IPS-20b (cell line): Measurements from ENCODE around the gene TTI1.

ENCODE experiments used
- H3K27ac ChIP-seq: one replicate; pipeline ENCODE4 v1.5.1; 2013; ENCODE audit warnings: low read length
- H3K27me3 ChIP-seq: 2 replicates; pipeline ENCODE4 v1.6.1; 2013; ENCODE audit warnings: mild to moderate bottlenecking, low read length, inconsistent platforms; ENCODE audit not compliant: insufficient read depth
- H3K36me3 ChIP-seq: 2 replicates; pipeline ENCODE4 v1.6.1; 2013; ENCODE audit warnings: low read depth, mild to moderate bottlenecking, inconsistent platforms, low read length, moderate library complexity; ENCODE audit not compliant: insufficient read depth
- H3K4me1 ChIP-seq: 2 replicates; pipeline ENCODE4 v1.6.1; 2013; ENCODE audit warnings: mild to moderate bottlenecking, control low read depth, inconsistent platforms, low read length, moderate library complexity; ENCODE audit not compliant: insufficient read depth
- H3K4me3 ChIP-seq: 2 replicates; pipeline ENCODE4 v1.5.1; 2013; ENCODE audit warnings: mild to moderate bottlenecking, low read length, inconsistent platforms
- H3K9ac ChIP-seq: 2 replicates; pipeline ENCODE4 v1.6.1; 2013; ENCODE audit warnings: low read depth, mild to moderate bottlenecking, inconsistent platforms, low read length, moderate library complexity
- H3K9me3 ChIP-seq: 2 replicates; pipeline ENCODE4 v1.6.1; 2013; ENCODE audit warnings: mild to moderate bottlenecking, low read depth, low read length, inconsistent platforms; ENCODE audit not compliant: insufficient read depth

TTI1 gene

DNA sequence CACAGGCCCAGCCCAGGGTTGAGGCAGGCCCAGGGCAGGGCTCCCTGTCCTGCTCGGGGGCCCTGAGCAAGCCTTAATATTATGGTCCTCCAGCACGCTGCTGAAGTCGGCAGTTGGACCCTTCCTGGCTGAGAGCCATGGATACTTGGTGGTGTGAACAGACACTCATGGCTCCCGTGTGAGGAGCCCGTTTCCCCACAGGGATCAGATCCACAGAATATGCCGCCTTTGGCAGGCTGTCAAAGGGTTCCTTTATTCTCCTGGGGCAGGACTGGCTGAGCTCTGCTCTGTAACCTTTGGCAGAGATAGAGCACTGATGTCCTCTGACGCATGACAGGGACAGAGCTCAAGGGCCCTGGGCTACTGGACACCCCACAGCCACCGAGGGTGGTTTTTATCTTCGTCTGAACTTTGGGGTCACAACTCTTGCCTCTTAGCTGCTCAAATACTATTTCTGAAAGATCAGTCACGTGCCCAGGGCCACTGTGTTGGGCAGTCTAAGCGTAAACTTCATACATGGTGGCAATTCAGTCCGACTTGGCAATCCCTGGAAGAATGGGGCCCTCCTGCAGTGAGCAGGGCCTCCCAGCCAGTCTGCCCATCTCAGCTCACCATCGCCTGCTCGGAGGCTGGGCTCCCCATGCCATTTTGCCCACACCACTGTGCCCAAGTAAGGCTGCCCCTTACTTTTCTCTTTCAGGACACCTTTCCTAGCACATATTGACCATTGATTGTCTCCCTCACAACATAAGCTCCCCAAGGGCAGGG, 49.1 kb downstream of the TTI1 start:
- no peaks in the 10 kb centered on the region for H3K9me3 ChIP-seq
- H3K27ac ChIP-seq, result no peak overlapping the region
- no peak overlapping the region for H3K4me3 ChIP-seq
- H3K4me1 ChIP-seq, result no peaks in the 10 kb centered on the region
- no peaks in the 10 kb centered on the region for H3K27me3 ChIP-seq
- no peak overlapping the region for H3K9ac ChIP-seq
- H3K36me3 ChIP-seq, result peaks cover 38% of the 10 kb centered on the region

DNA sequence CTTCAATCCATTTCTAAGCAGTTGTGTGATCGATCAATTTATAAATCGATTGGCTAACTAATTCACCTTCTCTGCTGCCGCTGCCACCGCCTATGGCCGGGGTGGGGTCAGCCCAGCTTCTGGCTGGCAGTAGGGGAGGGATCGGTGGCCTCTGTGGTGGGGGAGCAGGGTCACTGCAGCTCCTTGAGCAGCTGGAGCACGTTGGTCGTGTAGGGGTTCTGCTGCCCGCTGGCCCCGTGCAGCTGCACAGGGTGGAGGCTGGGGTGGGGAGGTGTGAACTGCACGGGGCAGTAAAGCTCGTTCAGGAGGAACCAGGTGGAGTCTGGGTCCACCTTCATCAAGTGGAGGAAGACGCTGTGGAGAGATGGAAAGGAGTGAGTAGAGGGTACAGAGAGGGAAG, 50.0 kb downstream of the TTI1 start:
- Histone ChIP-seq H3K27me3 (no peaks in the 10 kb centered on the region), H3K4me1 (no peaks in the 10 kb centered on the region), H3K4me3 (no peak overlapping the region), H3K36me3 (peaks cover 29% of the 10 kb centered on the region), H3K9me3 (no peaks in the 10 kb centered on the region), H3K27ac (no peak overlapping the region), H3K9ac (no peak overlapping the region)

DNA sequence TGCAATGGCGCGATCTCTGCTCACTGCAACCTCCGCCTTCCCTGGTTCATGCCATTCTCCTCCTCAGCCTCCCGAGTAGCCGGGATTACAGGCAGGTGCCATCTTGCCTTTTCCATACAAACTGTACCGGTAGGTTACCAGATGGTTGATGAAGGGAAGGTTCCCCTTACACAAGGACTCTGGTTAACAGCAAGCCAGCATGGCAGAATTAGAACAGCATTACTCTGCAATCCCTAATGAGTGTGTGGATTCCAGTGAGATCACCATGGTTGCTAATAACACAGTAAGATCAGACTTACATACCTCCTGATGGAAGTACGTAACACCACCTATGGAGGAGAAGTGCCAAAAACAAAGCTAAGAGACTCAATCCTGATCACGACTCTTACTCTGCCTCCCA, 51.7 kb downstream of the TTI1 start:
- no peaks in the 10 kb centered on the region for H3K9me3 ChIP-seq
- no peak overlapping the region for H3K4me3 ChIP-seq
- H3K27me3 ChIP-seq, result peaks cover 7% of the 10 kb centered on the region; the same call in 1 of the 2 replicates
- no peak overlapping the region for H3K27ac ChIP-seq
- H3K9ac ChIP-seq, result no peak overlapping the region
- peaks cover 14% of the 10 kb centered on the region; the same call in 1 of the 2 replicates for H3K36me3 ChIP-seq
- no peaks in the 10 kb centered on the region; the same call in 1 of the 2 replicates for H3K4me1 ChIP-seq

- Histone ChIP-seq H3K9me3 (no peaks in the 10 kb centered on the region), H3K27me3 (peaks cover 13% of the 10 kb centered on the region; the same call in 1 of the 2 replicates), H3K4me3 (no peak overlapping the region), H3K27ac (no peak overlapping the region), H3K36me3 (peaks cover 9% of the 10 kb centered on the region; the same call in 1 of the 2 replicates), H3K4me1 (no peaks in the 10 kb centered on the region; the same call in 1 of the 2 replicates), H3K9ac (no peak overlapping the region)
These were observed 52.4 kb downstream of the TTI1 start for GRCh38 chr20:37980876-37981275.

DNA sequence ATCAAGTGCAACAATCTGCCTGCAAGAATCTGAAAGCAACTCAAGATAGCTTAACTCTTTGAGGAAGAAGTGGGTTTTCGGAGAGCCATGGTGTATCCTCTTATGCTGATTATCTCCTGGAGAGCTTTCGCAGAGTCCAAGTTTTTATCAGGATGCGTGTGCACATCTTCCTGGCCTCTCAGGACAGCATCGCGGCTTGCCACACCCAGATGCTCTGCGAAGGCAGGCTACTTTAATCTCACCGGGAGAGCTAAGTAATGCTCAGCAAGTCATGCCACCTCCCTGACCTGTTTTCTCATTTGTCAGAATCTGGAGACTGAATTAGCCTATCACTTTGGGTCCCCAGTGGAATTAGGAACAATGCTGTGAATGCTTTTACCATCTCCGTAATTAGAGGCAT, 52.9 kb downstream of the TTI1 start:
- H3K27me3 ChIP-seq, result peaks cover 14% of the 10 kb centered on the region; the same call in 1 of the 2 replicates
- H3K4me3 ChIP-seq, result no peak overlapping the region
- no peaks in the 10 kb centered on the region; the same call in 1 of the 2 replicates for H3K4me1 ChIP-seq
- H3K36me3 ChIP-seq, result peaks cover 9% of the 10 kb centered on the region; the same call in 1 of the 2 replicates
- H3K9ac ChIP-seq, result no peak overlapping the region
- no peaks in the 10 kb centered on the region for H3K9me3 ChIP-seq
- H3K27ac ChIP-seq, result no peak overlapping the region

- Histone ChIP-seq H3K27me3 (peaks cover 14% of the 10 kb centered on the region; the same call in 1 of the 2 replicates), H3K4me3 (no peak overlapping the region), H3K27ac (no peak overlapping the region), H3K9me3 (no peaks in the 10 kb centered on the region), H3K36me3 (peaks cover 9% of the 10 kb centered on the region; the same call in 1 of the 2 replicates), H3K4me1 (no peaks in the 10 kb centered on the region; the same call in 1 of the 2 replicates), H3K9ac (no peak overlapping the region)
These were observed 54.0 kb downstream of the TTI1 start for GRCh38 chr20:37979021-37979985.

DNA sequence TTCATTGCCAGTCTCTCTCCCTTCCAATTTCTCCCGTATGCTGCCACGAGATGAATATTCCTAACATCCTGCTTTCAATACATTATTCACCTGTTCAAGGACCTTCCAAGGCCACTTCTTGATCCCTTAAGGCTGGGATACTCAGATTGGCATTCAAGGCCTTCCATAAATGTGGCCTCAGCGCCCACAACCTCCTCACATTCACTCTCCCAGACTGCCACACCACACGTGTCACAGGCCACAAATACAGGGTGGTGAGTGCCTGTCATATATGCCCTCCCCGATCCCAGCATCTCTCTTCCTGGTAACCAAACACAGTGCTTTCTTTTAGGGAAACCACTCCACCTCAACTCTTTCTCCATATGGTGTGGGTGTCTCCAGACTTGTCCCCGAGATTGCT, 55.5 kb downstream of the TTI1 start:
- Histone ChIP-seq H3K9me3 (no peaks in the 10 kb centered on the region), H3K36me3 (no peaks in the 10 kb centered on the region), H3K27me3 (peaks cover 22% of the 10 kb centered on the region), H3K4me1 (peaks cover 3% of the 10 kb centered on the region; the same call in 1 of the 2 replicates), H3K4me3 (peak overlapping the region; percentile 2; the same call in 1 of the 2 replicates), H3K27ac (no peak overlapping the region), H3K9ac (no peak overlapping the region)

DNA sequence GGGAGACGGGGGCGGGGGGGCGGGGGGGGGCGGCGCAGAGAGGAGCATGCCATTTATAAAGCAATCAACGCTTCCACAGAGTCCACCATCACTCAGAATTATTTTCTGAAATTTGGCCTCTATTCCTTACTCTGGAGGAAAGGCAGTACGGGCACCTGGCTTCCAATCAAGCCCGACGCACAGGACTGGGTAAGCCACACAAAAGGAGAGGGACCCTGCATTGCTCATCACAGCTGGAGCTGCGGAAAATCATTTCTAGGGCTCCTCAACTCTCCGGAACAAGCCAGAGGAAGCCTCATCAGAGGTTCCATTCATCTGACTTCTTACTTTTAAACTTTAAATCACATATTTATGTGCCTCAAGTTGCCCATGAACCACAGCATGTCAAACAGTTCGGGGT, 55.9 kb downstream of the TTI1 start:
- Histone ChIP-seq H3K4me3 (peak overlapping the region; percentile 2; the same call in 1 of the 2 replicates), H3K9me3 (no peaks in the 10 kb centered on the region), H3K27me3 (peaks cover 25% of the 10 kb centered on the region), H3K4me1 (peaks cover 6% of the 10 kb centered on the region; the same call in 1 of the 2 replicates), H3K36me3 (no peaks in the 10 kb centered on the region), H3K27ac (no peak overlapping the region), H3K9ac (no peak overlapping the region)

- no peaks in the 10 kb centered on the region for H3K36me3 ChIP-seq
- H3K4me3 ChIP-seq, result peak overlapping the region; percentile 50; the same call in 1 of the 2 replicates
- peaks cover 25% of the 10 kb centered on the region for H3K27me3 ChIP-seq
- H3K4me1 ChIP-seq, result peaks cover 8% of the 10 kb centered on the region; the same call in 1 of the 2 replicates
- H3K9me3 ChIP-seq, result no peaks in the 10 kb centered on the region
- H3K9ac ChIP-seq, result peak overlapping the region; percentile 45; the same call in 1 of the 2 replicates
- H3K27ac ChIP-seq, result no peak overlapping the region
These were observed 56.4 kb downstream of the TTI1 start for GRCh38 chr20:37976887-37977286.

DNA sequence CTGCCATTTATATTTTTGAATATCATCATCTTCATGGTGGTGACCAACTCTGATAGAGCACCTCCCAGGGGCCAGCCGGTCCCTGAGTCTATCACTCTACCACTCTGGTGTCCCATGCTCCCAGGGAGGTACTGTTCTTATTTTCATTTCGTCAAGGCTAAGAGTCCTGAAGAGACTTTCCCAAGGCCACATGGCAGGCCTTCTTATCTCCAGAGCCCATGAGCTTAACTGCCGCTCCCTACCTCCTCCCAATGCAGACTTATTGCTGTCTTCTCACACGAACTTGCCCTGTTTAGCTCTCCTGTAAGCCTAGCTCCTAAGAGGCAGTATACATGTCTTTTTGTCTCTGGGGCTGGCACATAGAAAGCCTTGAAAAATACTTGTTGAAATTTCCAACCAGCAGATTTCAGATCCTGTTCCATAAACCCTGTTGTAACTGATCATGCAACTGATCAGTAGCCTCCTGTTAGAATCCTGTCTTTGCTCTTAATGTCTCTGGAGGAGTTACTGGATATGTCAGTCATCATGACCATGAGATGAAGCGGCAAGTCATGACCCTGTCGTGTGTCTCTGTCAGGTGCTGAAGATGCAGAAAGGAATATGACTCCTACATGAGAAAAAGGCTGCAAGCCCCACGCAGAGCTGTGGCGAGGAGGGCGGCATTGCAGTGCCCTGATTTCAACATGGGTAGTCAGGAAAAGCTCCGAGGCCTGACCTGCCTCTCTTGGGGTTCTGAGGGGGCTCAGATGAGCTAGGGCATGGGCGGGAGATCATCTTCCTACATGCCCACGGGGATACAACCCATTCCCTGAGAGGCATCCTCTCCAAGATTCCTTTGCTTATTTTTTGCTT, 60.0 kb downstream of the TTI1 start:
- H3K9ac ChIP-seq, result no peak overlapping the region
- peaks cover 39% of the 10 kb centered on the region for H3K27me3 ChIP-seq
- H3K36me3 ChIP-seq, result no peaks in the 10 kb centered on the region
- H3K4me3 ChIP-seq, result no peak overlapping the region
- peaks cover 20% of the 10 kb centered on the region; the same call in 1 of the 2 replicates for H3K4me1 ChIP-seq
- no peak overlapping the region for H3K27ac ChIP-seq
- no peaks in the 10 kb centered on the region for H3K9me3 ChIP-seq
